ENCODE results near the gene DTNA.
A peak's percentile ranks its signal among the peaks of the same experiment; 100 is the strongest.

DTNA gene

DNA sequence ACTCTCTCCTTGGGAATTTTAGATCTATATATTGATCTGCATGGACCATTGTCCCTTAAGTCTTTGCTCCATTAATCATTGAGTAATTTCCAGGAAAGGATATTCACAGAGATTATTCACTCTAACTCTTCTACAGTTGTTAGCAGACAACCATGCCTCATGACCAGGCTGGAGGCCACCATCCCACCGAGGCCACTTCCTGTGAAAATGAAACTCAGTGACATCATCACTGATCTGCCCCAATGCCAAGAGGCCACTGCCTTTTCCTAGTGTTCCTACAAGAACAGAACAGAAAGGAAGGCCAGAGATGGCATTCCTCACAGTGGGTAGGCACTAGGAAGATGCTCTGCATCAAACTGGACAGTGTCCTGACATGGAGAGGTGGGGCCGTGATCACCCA is 161.3 kb downstream of the DTNA start:
- in situ Hi-C loops (cut with HindIII; ENCODE audit: low pct_ligation_motif_present, low sequenced_read_pairs): no loop called here
- DNase-seq: peak; percentile 14
- TF ChIP-seq, protein P1, sequence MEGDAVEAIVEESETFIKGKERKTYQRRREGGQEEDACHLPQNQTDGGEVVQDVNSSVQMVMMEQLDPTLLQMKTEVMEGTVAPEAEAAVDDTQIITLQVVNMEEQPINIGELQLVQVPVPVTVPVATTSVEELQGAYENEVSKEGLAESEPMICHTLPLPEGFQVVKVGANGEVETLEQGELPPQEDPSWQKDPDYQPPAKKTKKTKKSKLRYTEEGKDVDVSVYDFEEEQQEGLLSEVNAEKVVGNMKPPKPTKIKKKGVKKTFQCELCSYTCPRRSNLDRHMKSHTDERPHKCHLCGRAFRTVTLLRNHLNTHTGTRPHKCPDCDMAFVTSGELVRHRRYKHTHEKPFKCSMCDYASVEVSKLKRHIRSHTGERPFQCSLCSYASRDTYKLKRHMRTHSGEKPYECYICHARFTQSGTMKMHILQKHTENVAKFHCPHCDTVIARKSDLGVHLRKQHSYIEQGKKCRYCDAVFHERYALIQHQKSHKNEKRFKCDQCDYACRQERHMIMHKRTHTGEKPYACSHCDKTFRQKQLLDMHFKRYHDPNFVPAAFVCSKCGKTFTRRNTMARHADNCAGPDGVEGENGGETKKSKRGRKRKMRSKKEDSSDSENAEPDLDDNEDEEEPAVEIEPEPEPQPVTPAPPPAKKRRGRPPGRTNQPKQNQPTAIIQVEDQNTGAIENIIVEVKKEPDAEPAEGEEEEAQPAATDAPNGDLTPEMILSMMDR (IDR thresholded peaks at IDR 0.05; ENCODE audit: low read depth, low read length, missing control alignments): no peak
- no peaks in the 10 kb centered on the region for H3K36me3 ChIP-seq (replicated peaks)
- H3K27ac ChIP-seq: no peak overlapping the region
- no peaks in the 10 kb centered on the region for H3K27me3 ChIP-seq (replicated peaks)
- H3K4me3 ChIP-seq (ENCODE audit: low read depth, low read length): no peak overlapping the region

GRCh38 chr18:34872066-34872465 is 162.0 kb downstream of the DTNA start:
- Histone ChIP-seq H3K27me3 (replicated peaks) (no peaks in the 10 kb centered on the region), H3K27ac (no peak overlapping the region)
- in situ Hi-C loops (cut with HindIII; ENCODE audit: low pct_ligation_motif_present, low sequenced_read_pairs): no loop called here

GRCh38 chr18:34873986-34874580 is 164.0 kb downstream of the DTNA start:
- in situ Hi-C loops (cut with HindIII; ENCODE audit: low pct_ligation_motif_present, low sequenced_read_pairs): no loop called here
- TF ChIP-seq, protein P1 (IDR thresholded peaks at IDR 0.05; ENCODE audit: low read depth, low read length, missing control alignments): no peak
- no peaks in the 10 kb centered on the region for H3K36me3 ChIP-seq (replicated peaks)
- H3K27ac ChIP-seq: no peak overlapping the region
- no peak for DNase-seq
- no peak overlapping the region for H3K4me3 ChIP-seq (ENCODE audit: low read depth, low read length)
- H3K27me3 ChIP-seq (replicated peaks): no peaks in the 10 kb centered on the region

More at GRCh38 chr18:34872066-34872465, 162.0 kb downstream of the DTNA start:
- H3K4me3 ChIP-seq (ENCODE audit: low read depth, low read length): no peak overlapping the region
- H3K36me3 ChIP-seq (replicated peaks): no peaks in the 10 kb centered on the region
- TF ChIP-seq, protein P1 (IDR thresholded peaks at IDR 0.05; ENCODE audit: low read depth, low read length, missing control alignments): no peak
- DNase-seq: no peak

- Histone ChIP-seq H3K27me3 (replicated peaks) (no peaks in the 10 kb centered on the region), H3K36me3 (replicated peaks) (no peaks in the 10 kb centered on the region), H3K27ac (no peak overlapping the region), H3K4me3 (ENCODE audit: low read depth, low read length) (no peak overlapping the region)
- no peak for DNase-seq
- in situ Hi-C loops (cut with HindIII; ENCODE audit: low pct_ligation_motif_present, low sequenced_read_pairs): no loop called here
- TF ChIP-seq, protein P1 (IDR thresholded peaks at IDR 0.05; ENCODE audit: low read depth, low read length, missing control alignments): no peak
Measured at GRCh38 chr18:34875150-34875549, 165.1 kb downstream of the DTNA start.

- TF ChIP-seq, protein P1 (IDR thresholded peaks at IDR 0.05; ENCODE audit: low read depth, low read length, missing control alignments): no peak
- no peak for DNase-seq
- Histone ChIP-seq H3K36me3 (replicated peaks) (no peaks in the 10 kb centered on the region), H3K4me3 (ENCODE audit: low read depth, low read length) (no peak overlapping the region), H3K27me3 (replicated peaks) (no peaks in the 10 kb centered on the region), H3K27ac (no peak overlapping the region)
- in situ Hi-C loops (cut with HindIII; ENCODE audit: low pct_ligation_motif_present, low sequenced_read_pairs): no loop called here
Measured at GRCh38 chr18:34880403-34880802, 170.3 kb downstream of the DTNA start.
